SKM-1 treated with dmso at 0.1 percent for 144 hours (cell line): ENCODE data around the gene TRMU.
"Not testable (repeated sequence)": the region's sequence is repeated elsewhere in the genome, so short reads cannot be mapped to it uniquely, and the experiment has no call there.

Experiments used
- DNase-seq: peaks from one replicate; lab custom pipeline; 2025; ENCODE audit not compliant: unreplicated experiment; lab: John Stamatoyannopoulos, UW

Gene TRMU

DNA sequence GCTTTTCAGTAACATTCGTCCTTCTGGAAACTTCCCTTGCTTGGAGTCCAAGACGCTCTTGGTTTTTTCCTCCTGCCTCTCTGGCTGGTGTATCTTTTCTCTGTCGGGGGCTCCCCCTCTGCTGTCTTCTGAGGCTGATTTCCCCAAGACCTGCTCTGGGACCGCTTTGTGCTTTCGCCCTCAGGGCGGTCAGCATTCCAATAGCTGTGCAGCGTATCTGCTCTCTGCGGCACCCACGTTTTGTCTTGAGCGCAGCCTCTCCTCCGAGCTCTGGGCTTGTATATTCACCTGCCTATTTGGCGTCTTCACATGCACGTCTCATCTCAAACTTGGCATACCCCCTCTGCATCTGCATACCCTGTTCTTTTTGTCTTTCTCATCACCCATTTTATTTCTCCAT is 36.4 kb upstream of the TRMU start:
- DNase-seq = no peak

GRCh38 chr22:46300491-46300890 is 35.0 kb upstream of the TRMU start:
- no peak for DNase-seq

- no peak for DNase-seq
Measured at GRCh38 chr22:46303347-46303965, 32.1 kb upstream of the TRMU start.

DNA sequence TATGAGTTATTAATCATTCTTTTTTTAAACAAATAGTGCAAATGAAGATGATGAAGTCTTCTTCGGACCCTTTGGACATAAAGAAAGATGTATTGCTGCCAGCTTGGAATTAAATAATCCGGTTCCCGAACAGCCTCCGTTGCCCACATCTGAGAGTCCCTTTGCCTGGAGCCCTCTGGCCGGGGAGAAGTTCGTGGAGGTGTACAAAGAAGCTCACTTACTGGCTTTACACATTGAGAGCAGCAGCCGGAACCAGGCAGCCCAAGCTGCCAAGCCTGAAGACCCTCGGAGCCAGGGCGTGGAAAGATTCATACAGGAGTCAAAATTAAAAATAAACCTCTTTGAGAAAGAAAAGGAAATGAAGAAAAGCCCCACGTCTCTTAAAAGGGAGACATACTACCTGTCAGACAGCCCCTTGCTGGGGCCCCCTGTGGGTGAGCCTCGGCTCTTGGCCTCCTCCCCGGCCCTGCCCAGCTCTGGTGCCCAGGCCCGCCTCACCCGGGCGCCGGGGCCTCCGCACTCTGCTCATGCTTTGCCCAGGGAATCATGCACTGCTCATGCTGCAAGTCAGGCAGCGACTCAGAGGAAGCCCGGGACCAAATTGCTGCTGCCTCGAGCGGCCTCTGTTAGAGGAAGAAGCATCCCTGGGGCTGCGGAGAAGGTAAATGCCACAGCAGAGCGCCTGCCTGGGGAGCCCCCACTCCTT is 27.1 kb upstream of the TRMU start:
- DNase-seq = no peak

GRCh38 chr22:46309526-46310085 is 25.9 kb upstream of the TRMU start:
- no peak for DNase-seq

GRCh38 chr22:46312056-46312455 is 23.5 kb upstream of the TRMU start:
- no peak for DNase-seq

DNA sequence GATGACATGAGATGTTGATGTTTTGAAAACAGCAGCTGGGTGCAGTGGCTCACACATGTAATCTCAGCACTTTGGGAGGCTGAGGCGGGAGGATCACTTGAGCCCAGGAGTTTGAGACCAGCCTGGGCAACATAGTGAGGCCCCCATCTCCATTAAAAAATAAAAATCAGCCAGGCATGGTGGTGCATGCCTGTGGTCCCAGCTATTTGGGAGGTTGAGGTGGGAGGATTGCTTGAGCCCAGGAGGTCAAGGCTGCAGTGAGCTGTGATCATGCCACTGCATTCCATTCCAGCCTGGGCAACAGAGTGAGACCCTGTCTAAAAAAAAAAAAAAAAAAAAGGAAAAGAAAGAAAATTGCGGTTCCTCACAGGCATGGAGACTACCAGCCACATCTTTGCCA is 22.7 kb upstream of the TRMU start:
- not testable (repeated sequence) for DNase-seq

GRCh38 chr22:46315976-46316375 is 19.5 kb upstream of the TRMU start:
- no peak for DNase-seq

- DNase-seq = no peak
Measured at GRCh38 chr22:46317646-46318045, 17.9 kb upstream of the TRMU start.

- DNase-seq = no peak
Measured at GRCh38 chr22:46318576-46318975, 16.9 kb upstream of the TRMU start.

DNA sequence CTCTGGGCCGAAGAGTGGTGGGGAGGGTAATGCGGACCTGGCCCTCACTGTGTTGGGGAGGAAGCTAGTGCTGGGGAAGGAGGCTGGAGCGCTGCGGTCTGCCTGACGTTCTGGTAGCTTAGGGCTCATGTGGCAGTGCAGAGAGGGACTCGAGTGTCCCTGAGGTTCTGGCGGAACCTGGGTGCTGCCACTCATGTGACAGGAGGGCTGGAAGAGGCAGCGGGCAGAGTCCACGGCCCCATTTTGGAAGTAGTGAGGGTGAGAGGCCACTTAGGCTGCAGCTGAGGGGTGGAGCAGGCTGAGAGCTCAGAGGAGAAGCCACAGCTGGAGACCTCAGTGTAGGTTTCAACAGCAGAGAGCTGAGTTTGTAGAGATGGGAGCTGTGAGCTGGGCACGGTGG is 16.2 kb upstream of the TRMU start:
- no peak for DNase-seq

DNA sequence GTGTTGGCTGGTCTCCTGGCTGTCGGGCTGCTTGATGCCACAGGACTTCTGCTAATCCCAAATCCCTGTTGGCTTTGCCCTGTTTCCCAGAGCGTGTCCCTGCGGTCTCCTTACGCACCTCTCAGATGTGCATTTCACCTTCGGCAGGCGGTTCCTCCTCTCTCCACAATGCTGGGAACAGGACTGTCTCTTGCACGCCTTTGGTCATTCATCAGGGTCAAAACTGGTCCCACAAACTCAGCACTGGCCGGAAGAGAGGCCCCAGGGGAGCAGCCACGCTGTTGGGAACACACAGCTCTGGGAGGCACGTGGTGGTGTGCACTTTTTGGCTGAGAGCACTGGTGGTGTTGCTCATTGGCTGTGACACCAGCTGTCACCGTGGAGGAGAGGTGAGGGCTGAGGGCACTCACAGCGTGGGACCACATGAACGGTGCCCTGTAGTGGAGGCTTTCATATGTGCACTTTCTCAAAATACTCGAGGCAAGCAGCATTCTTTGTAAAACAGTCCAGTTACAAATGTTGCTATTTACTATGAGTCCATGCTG is 15.3 kb upstream of the TRMU start:
- DNase-seq = no peak

DNA sequence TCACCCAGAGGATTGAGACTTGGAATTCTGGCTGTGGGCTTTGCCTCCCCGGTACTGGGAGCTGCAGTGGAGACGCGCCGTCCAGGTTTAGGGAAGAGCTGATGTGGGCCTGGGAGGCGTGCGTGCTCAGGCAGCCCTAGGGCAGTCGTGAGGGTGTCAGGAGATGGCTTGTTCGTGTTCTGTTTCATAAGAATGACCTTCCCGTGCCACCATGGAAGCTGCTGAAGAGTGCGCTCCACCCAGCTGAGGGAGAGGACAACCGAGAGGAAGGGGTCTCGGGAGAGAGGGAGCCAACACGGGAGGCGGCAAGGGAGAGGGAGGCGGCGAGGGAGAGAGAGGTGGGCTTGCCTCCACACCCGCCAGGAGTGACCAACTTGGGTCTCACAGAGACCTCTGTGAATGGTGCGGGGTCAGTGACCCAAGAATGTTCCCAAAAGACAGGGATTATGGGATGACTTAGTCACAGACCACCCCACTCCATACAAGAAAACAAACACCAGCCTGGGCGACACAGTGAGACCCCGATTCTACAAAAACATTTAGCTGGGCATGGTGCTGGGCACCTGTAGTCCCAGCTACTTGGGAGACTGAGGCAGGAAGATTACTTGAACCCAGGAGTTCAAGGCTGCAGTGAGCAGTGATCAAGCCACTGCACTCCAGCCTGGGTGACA is 14.7 kb upstream of the TRMU start:
- no peak for DNase-seq

DNA sequence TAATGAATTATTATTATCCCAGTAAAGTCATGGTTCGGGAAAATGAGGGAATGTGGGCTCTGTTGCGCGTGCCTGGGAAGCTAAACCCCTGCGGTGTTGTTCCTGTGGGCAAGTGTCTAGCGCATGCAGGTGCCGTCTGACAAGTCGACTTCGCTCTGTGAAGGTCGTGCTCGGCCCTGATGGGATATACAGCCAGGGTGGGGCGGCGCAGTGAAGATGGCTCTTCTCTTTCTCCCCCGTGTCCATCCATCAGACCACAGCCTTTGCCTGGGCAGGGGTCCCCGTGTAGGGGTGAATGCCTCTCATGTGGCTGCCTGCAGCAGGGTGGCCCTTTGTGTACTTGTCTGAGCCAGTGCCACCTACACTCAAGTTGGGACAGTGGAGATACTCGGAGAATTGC is 12.8 kb upstream of the TRMU start:
- DNase-seq = no peak

DNA sequence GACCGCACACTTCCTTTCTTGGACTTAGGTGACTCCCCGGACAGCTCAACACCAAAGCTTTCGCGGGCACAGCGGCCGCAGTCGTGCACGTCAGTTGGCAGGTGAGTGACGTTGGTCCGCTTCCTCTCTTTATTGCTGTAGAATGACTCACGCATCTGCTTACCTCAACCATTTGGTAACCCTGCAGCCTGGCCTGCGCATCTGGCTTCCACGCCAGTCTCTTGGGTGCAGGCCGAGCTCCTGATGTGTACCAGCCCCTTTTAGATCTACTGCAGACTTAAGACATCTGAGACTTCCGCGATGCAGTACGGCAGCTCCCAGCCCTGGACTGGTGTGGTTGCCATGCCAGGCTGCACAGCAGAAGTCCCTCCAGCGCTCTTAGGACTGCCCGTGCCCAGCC is 12.4 kb upstream of the TRMU start:
- no peak for DNase-seq

GRCh38 chr22:46326066-46326680 is 9.3 kb upstream of the TRMU start:
- DNase-seq = no peak

- no peak for DNase-seq
Measured at GRCh38 chr22:46327691-46328465, 7.6 kb upstream of the TRMU start.

GRCh38 chr22:46328797-46329196 is 6.7 kb upstream of the TRMU start:
- no peak for DNase-seq

DNA sequence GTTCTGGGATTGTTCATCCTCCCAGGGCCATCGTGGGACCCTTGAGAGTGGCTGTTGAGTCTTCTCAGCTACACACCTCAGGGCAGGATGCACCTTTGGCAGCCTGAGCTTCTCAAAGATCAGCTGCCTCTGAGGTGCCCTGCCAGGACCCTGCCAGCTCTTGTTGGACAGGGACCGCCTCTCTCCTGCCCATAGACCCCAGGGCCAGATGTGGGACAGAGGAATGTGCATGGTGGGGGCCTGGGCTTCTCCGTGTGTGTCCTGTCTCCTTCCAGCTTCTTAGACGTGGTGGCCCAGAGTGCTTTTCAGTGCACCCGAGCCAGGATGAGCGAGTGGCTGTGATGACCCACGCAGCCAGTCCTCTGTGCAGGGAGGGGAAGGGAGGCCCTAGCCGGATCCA is 5.9 kb upstream of the TRMU start:
- DNase-seq = no peak

- no peak for DNase-seq
Measured at GRCh38 chr22:46330426-46330825, 5.1 kb upstream of the TRMU start.

DNA sequence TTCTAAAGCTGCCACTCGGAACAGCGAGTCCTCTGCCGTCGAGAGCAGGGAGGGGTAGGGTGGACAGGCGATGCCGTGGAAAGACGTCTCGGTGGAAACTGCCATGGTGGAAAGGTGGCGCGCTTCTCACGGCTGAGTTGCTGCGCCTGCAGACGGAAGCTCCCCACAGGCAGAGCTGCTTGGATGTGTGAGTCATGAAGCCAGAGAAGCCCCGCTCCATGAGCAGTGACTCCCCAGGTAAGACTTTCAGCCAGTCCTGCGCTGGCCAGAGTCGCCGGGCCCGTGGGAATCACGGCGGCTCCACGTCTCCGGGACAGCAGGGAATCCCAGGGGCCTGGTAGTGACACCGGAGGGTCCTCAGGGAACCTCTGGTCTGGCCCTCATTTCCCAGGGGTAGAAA is 4.0 kb upstream of the TRMU start:
- DNase-seq = no peak
